K562 (cell line): ENCODE results near the gene CXCR3. TPM values are rescaled to one million over a fixed set of nuclear protein-coding genes. Genes with fewer than 3 reads are reported as not detected.

ENCODE experiments used
- ATAC-seq: fragments of 200-7000 bp; cut with Tn5 transposase; 3 replicates; pipeline ENCODE4 v1.9.1; 2020; ENCODE audit warnings: moderate library complexity
- BruUV-seq: library from RNA; stranded (reverse); fragments of 400-500 nt; replicated peaks from 2 replicates; lab custom pipeline; 2021; lab: Mats Ljungman, UMichigan
- CTCF ChIA-PET: fragments of 300-600 bp; formaldehyde crosslinking; extraction: SDS; loops from one replicate; lab custom pipeline; 2021; ENCODE audit warnings: low intra/inter-chr PET ratio; lab: Yijun Ruan, JAX
- POLR2A ChIA-PET: fragments of 300-600, 350-650 bp; sonication (Branson Sonifier 250); formaldehyde crosslinking; extraction: SDS; loops from one replicate; lab custom pipeline; 2021; ENCODE audit warnings: antibody characterized with exemption, inconsistent platforms; lab: Yijun Ruan, JAX
- DNase-seq, 4 experiments: peaks; one replicate each; pipeline versions ENCODE4 v3.0.0 to v3.0.0-alpha.2; 2011 to 2018; ENCODE audit warnings: low spot score in 3 of 4, mixed read lengths in 3 of 4; ENCODE audit errors: extremely low read depth in 1 of 4
- FAIRE-seq: peaks from 2 replicates; lab custom pipeline; 2011; peaks lifted over from hg19 to GRCh38; lab: Jason Lieb, UNC
- H2AFZ ChIP-seq: 2 replicates; pipeline ENCODE4 v1.6.0; 2011; ENCODE audit warnings: low read depth, low read length, control low read depth, inconsistent platforms
- H3K27ac ChIP-seq: fragments of 200-600 bp; 3 replicates; pipeline ENCODE4 v1.8.0; 2011; ENCODE audit warnings: low read depth, mild to moderate bottlenecking, control low read depth, inconsistent platforms, low read length, moderate library complexity, mixed read lengths; ENCODE audit errors: extremely low read depth
- H3K27me3 ChIP-seq, 2 experiments: fragments of 300-600 bp in 1 of 2; 2 replicates in 1 of 2; 3 replicates in 1 of 2; pipeline versions ENCODE4 v1.6.0 to v1.8.0; 2011; ENCODE audit warnings: inconsistent platforms in 2 of 2, low read length in 2 of 2, mild to moderate bottlenecking in 1 of 2, mixed read lengths in 1 of 2, moderate library complexity in 1 of 2; ENCODE audit not compliant: control insufficient read depth in 2 of 2, insufficient read depth in 2 of 2
- H3K36me3 ChIP-seq: fragments of 300-600 bp; 3 replicates; pipeline ENCODE4 v1.8.0; 2011; ENCODE audit warnings: mild to moderate bottlenecking, low read length, inconsistent platforms; ENCODE audit not compliant: control insufficient read depth, insufficient read depth
- H3K4me1 ChIP-seq, 2 experiments: fragments of 200-600 bp in 1 of 2; replicated peaks in 1 of 2; 2 replicates in 1 of 2; 3 replicates in 1 of 2; pipeline versions ENCODE4 v1.5.1 to v1.8.0; 2011; ENCODE audit warnings: inconsistent platforms in 2 of 2, low read length in 2 of 2, mild to moderate bottlenecking in 1 of 2, mixed read lengths in 1 of 2, moderate library complexity in 1 of 2; ENCODE audit not compliant: control insufficient read depth in 2 of 2, insufficient read depth in 2 of 2
- H3K4me2 ChIP-seq: 2 replicates; pipeline ENCODE4 v1.6.1; 2011; ENCODE audit warnings: low read length, control low read depth, inconsistent platforms, mixed read lengths; ENCODE audit not compliant: insufficient read depth
- H3K4me3 ChIP-seq: fragments of 200-600 bp; sonication (generic), shearing (Covaris generic); 2 replicates; pipeline ENCODE4 v1.5.1; 2016; ENCODE audit warnings: control low read depth, inconsistent platforms
- H3K79me2 ChIP-seq: fragments of 200-600 bp; 3 replicates; pipeline ENCODE4 v1.8.0; 2011; ENCODE audit warnings: low read length, inconsistent platforms; ENCODE audit not compliant: control insufficient read depth, insufficient read depth
- H3K9ac ChIP-seq, 2 experiments: 2 replicates each; pipeline versions ENCODE4 v1.6.0 to v1.6.1; 2011; ENCODE audit warnings: low read depth in 2 of 2, low read length in 2 of 2, control low read depth in 1 of 2, inconsistent platforms in 1 of 2, mild to moderate bottlenecking in 1 of 2, mixed read lengths in 1 of 2; ENCODE audit not compliant: insufficient read depth in 1 of 2
- H3K9me1 ChIP-seq: one replicate; pipeline ENCODE4 v1.6.0; 2011; ENCODE audit warnings: inconsistent platforms, mild to moderate bottlenecking, low read length, moderate library complexity; ENCODE audit not compliant: control insufficient read depth, insufficient read depth
- H3K9me3 ChIP-seq: replicated peaks from 2 replicates; pipeline ENCODE4 v1.5.1; 2011; ENCODE audit warnings: low read depth, low read length, inconsistent platforms; ENCODE audit not compliant: control insufficient read depth, insufficient read depth
- H4K20me1 ChIP-seq: replicated peaks from 2 replicates; pipeline ENCODE4 v1.6.1; 2011; ENCODE audit warnings: low read length, inconsistent platforms, mixed read lengths; ENCODE audit not compliant: control insufficient read depth, insufficient read depth
- EGR1 ChIP-seq: fragments of 450-650 bp; conservative IDR thresholded peaks from 2 replicates; pipeline ENCODE4 v1.6.1; 2017; ENCODE audit warnings: mild to moderate bottlenecking
- ELF1 ChIP-seq: fragments of 200-800 bp; sonication (Bioruptor generic); IDR thresholded peaks from 2 replicates; pipeline ENCODE4 v1.6.1; 2016; ENCODE audit warnings: missing genetic modification characterization, missing compliant biosample characterization
- HDAC2 ChIP-seq: fragments of 450-650 bp; IDR thresholded peaks from 2 replicates; pipeline ENCODE4 v1.6.1; 2016; ENCODE audit warnings: mild to moderate bottlenecking
- NFIC ChIP-seq: fragments of 450-650 bp; IDR thresholded peaks from 2 replicates; pipeline ENCODE4 v1.6.1; 2017; ENCODE audit warnings: mild to moderate bottlenecking, inconsistent platforms
- PHB2 ChIP-seq: fragments of 450-650 bp; IDR thresholded peaks from 2 replicates; pipeline ENCODE4 v1.6.1; 2017; ENCODE audit warnings: low read depth
- TEAD2 ChIP-seq: fragments of 450-650 bp; IDR thresholded peaks from 2 replicates; pipeline ENCODE4 v1.6.1; 2016; ENCODE audit warnings: missing genetic modification characterization, control low read depth, missing compliant biosample characterization
- ZNF589 ChIP-seq: fragments of 200-800 bp; sonication (Bioruptor generic); IDR thresholded peaks from 2 replicates; pipeline ENCODE4 v1.6.1; 2016; ENCODE audit warnings: low read depth, missing genetic modification characterization, missing compliant biosample characterization
- WGBS: fragments of 100-300 bp; shearing (Covaris generic); methylation state at CpG from one replicate; pipeline ENCODE4 v1.1.6; 2016; ENCODE audit warnings: low coverage, mixed read lengths; ENCODE audit not compliant: insufficient coverage; ENCODE audit errors: missing lambda C conversion rate; 5-methylcytosine and 5-hydroxymethylcytosine counted together
- in situ Hi-C: fragments of 300-500 bp; cut with MboI; formaldehyde crosslinking; loops from 4 replicates; pipeline ENCODE4 v1.15.0; 2018; ENCODE audit warnings: inconsistent platforms, mixed read lengths
- intact Hi-C: fragments of 100-400 bp; cut with micrococcal nuclease; formaldehyde crosslinking; loops from 2 replicates; pipeline ENCODE4 v1.14.2; 2022
- polyA plus RNA-seq, 8 experiments: library from polyadenylated mRNA; depleted of rRNA in 4 of 8; stranded (reverse) in 5 of 8; unstranded in 3 of 8; fragments of >200 nt; fragmentation: Nextera tagmentation in 2 of 8; fragmentation: Illumina TruSeq in 1 of 8; extraction: Ambion mirVana in 2 of 8; extraction: Trizol in 1 of 8; gene quantifications; 2 replicates each; pipeline versions ENCODE4 v1.2.1 to v1.2.3, GENCODE V29; 2011 to 2014; ENCODE audit warnings: inconsistent platforms in 1 of 8, missing spikeins in 1 of 8
- total RNA-seq, 7 experiments: library from RNA; depleted of rRNA in 6 of 7; stranded (reverse); fragments of >200 nt in 6 of 7; fragmentation: Illumina TruSeq in 2 of 7; extraction: Trizol in 2 of 7; gene quantifications; 2 replicates each; pipeline versions ENCODE4 v1.2.1 to v1.2.3, GENCODE V29; 2011 to 2021; ENCODE audit warnings: low replicate concordance in 1 of 7

Gene CXCR3
- total and polyA plus RNA-seq, 9 of the 15 experiments (the other 6 are each of a cell fraction or from before 2014, with no cell fraction given) = not detected

DNA sequence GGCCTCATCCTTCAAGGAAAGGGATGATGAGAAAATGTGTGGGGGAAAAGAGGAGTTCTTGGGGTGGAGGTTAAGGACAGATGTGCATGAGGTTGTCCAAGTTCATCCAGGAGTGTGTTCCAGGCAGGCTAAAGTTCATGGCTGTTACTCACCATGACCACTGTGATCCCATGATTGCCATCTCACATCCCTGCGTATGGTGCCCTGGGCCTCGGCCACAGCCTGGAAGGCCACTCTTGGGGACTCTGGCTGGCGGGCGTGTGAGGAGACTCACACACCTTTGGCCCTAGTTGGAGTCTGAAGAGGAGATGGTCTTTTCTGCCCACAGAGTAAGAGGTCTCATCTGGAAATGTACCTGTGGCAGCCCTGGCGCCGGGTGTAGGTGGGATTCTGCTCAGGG is 41.6 kb upstream of the CXCR3 start:
- ChIA-PET CTCF (no interaction called here), POLR2A (no interaction called here)
- H3K79me2 ChIP-seq = no peaks in the 10 kb centered on the region
- in situ Hi-C loops = loop anchor here (25.0 kb wide), 1 partner anchor 202 kb away; no protein-coding TSS in a partner anchor
- no peak for ATAC-seq
- no peaks in the 10 kb centered on the region; a peak in 2 of 5 replicates for H3K4me1 ChIP-seq
- no peaks in the 10 kb centered on the region for H3K36me3 ChIP-seq
- 0% methylated on average over 4 of the region's 6 CpGs for WGBS
- H4K20me1 ChIP-seq = no peaks in the 10 kb centered on the region
- H3K4me3 ChIP-seq = no peak overlapping the region
- no peaks in the 10 kb centered on the region for H3K9me1 ChIP-seq
- intact Hi-C loops = no loop called here
- H3K27ac ChIP-seq = no peak overlapping the region
- BruUV-seq = no TSS peak
- TF ChIP-seq HDAC2 (no peak), ELF1 (no peak), ZNF589 (CRISPR knock-in tag) (no peak), NFIC (no peak), PHB2 (no peak)
- H3K4me2 ChIP-seq = no peak overlapping the region
- H3K27me3 ChIP-seq = peaks cover 10 to 32% of the 10 kb centered on the region in 2 experiments; a peak in 4 of 5 replicates
- FAIRE-seq = no peak
- DNase-seq = no peak
- H2AFZ ChIP-seq = no peak overlapping the region
- no peak overlapping the region for H3K9ac ChIP-seq
- no peaks in the 10 kb centered on the region; the same call in 1 of the 2 replicates for H3K9me3 ChIP-seq

DNA sequence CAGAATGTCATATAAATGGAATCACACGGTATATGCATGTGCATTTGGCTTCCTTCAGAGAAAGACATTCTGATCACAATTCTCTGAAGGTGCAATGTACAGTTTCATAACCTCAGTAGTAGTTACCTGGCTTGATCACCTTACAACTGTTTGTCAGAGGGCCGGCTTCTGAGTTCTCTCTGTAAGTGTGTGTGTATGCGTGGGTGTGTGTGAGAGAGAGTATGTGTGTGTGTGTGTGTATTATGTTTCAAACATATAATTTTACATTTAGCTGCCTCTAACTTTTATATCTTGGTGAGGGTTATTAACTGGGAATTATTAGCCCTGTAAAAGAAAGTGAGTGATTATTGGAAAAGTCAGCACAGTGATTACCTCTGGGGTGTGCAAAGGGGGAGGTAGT is 41.0 kb upstream of the CXCR3 start:
- FAIRE-seq = no peak
- Histone ChIP-seq H3K4me2 (no peak overlapping the region), H3K27me3 (peaks cover 10 to 32% of the 10 kb centered on the region in 2 experiments; a peak in 4 of 5 replicates), H4K20me1 (no peaks in the 10 kb centered on the region), H3K9me3 (no peaks in the 10 kb centered on the region; the same call in 1 of the 2 replicates), H3K4me1 (no peaks in the 10 kb centered on the region; a peak in 2 of 5 replicates), H3K9ac (no peak overlapping the region), H3K9me1 (no peaks in the 10 kb centered on the region), H3K79me2 (no peaks in the 10 kb centered on the region), H2AFZ (no peak overlapping the region), H3K4me3 (no peak overlapping the region), H3K27ac (no peak overlapping the region), H3K36me3 (no peaks in the 10 kb centered on the region)
- POLR2A ChIA-PET = no interaction called here
- no TSS peak for BruUV-seq
- in situ Hi-C loops (loop anchor here (25.0 kb wide), 1 partner anchor 203 kb away; no protein-coding TSS in a partner anchor), intact Hi-C loops (no loop called here)
- CTCF ChIA-PET = no interaction called here
- no peak for DNase-seq
- ATAC-seq = no peak
- peak; percentile 51 for TF ChIP-seq EGR1
- TF ChIP-seq TEAD2 (tag) = no peak
- 0% methylated on average over 3 of the region's 3 CpGs for WGBS
